ENCODE data around the gene MFF. TPM values are rescaled to one million over a fixed set of nuclear protein-coding genes. Genes with fewer than 3 reads are reported as not detected.
A peak's percentile ranks its signal among the peaks of the same experiment; 100 is the strongest.

The MFF gene
- total RNA-seq, 1 experiment from 2014 or later, result 103 TPM

DNA sequence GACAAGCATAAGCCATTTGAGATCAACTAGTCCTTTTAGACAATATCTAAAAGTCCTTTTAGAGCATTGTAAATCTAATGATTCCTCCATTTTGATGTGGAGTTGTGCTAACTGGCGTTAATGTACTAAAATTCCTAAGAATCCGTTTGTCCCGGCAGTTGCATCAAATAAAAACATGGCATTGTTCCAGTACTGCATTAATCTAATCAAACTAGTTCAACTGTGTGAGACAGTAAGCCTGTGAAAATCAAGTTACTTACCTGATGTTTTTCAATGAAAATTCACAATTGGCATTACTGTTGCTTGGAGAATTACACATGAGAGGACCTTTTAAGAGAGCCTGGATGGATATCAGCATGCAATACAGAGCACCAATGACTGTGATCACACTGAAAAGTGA, 40.8 kb downstream of the MFF start:
- Histone ChIP-seq H4K20me1 (ENCODE audit: low read length) (no peaks in the 10 kb centered on the region), H3K79me2 (ENCODE audit: low read length) (no peaks in the 10 kb centered on the region), H3F3A (ENCODE audit: low read length, unreplicated experiment) (no peaks in the 10 kb centered on the region), H3K4me2 (ENCODE audit: low read length) (no peak overlapping the region), H3K27me3 (ENCODE audit: low read length) (no peaks in the 10 kb centered on the region), H3K9me3 (ENCODE audit: low read length) (no peaks in the 10 kb centered on the region), H3K9ac (ENCODE audit: low read length) (no peak overlapping the region), H2AFZ (ENCODE audit: low read length) (no peak overlapping the region), H3K9me2 (replicated peaks; ENCODE audit: low read length) (no peaks in the 10 kb centered on the region), H3K36me3 (ENCODE audit: low read depth, low read length) (no peaks in the 10 kb centered on the region), H3K4me3 (ENCODE audit: low read length) (no peak overlapping the region), H3K27ac (ENCODE audit: low read length) (no peak overlapping the region), H3K4me1 (ENCODE audit: insufficient read depth, low read length) (peaks cover 18% of the 10 kb centered on the region)
- no TSS peak for BruUV-seq (replicated peaks)
- ATAC-seq (no peak), DNase-seq (no peak)
- intact Hi-C loops (cut with micrococcal nuclease), result no loop called here
- CTCF ChIA-PET, result no interaction called here
- POLR2A ChIA-PET (ENCODE audit: unreplicated experiment), result no interaction called here
- TF ChIP-seq, protein P1, sequence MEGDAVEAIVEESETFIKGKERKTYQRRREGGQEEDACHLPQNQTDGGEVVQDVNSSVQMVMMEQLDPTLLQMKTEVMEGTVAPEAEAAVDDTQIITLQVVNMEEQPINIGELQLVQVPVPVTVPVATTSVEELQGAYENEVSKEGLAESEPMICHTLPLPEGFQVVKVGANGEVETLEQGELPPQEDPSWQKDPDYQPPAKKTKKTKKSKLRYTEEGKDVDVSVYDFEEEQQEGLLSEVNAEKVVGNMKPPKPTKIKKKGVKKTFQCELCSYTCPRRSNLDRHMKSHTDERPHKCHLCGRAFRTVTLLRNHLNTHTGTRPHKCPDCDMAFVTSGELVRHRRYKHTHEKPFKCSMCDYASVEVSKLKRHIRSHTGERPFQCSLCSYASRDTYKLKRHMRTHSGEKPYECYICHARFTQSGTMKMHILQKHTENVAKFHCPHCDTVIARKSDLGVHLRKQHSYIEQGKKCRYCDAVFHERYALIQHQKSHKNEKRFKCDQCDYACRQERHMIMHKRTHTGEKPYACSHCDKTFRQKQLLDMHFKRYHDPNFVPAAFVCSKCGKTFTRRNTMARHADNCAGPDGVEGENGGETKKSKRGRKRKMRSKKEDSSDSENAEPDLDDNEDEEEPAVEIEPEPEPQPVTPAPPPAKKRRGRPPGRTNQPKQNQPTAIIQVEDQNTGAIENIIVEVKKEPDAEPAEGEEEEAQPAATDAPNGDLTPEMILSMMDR (conservative IDR thresholded peaks at IDR 0.05; ENCODE audit: low read depth, low read length), result no peak
- TF ChIP-seq EZH2 (IDR thresholded peaks at IDR 0.05; ENCODE audit: low read length, unreplicated experiment) (no peak), EZH2phosphoT487 (IDR thresholded peaks at IDR 0.05; ENCODE audit: borderline replicate concordance, low read length) (no peak)

DNA sequence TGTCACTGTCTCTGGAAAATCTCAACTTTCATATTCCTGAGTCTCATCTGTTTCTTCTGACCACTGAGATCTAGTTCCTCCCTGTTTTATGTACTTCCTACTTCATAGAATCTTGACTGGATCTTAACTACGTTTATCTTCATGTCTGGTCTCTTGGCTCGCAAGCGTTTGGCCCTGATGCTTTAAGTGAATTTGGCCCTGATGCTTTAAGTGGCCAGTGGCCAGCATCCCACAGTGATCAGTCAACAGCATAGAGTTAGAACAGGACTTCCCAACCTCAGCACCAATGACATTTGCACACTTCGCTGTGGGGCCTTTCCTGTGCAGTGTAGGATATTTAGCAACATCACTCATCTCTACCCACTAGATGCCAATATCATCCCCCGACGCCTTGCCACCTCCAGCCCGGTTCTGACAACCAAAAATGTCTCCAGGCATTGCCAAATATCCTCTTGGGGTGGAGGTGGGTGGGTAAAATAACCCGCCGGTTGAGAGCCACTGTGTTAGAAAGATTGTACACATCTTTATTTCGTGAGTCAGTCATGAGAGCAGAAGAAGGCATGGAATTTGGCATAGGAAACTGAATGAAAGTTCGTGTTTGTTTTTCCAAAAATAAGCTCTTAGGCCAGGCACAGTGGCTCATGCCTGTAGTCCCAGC, 41.8 kb downstream of the MFF start:
- ChIA-PET CTCF (no interaction called here), POLR2A (ENCODE audit: unreplicated experiment) (interaction anchor here (0.6 kb wide), 1 partner anchor 16 kb away, joined by 5 read pairs; no protein-coding TSS in a partner anchor)
- BruUV-seq (replicated peaks), result no TSS peak
- H3K4me2 ChIP-seq (ENCODE audit: low read length), result peak overlapping the region; percentile 50
- peak overlapping the region; percentile 62 for H3K27ac ChIP-seq (ENCODE audit: low read length)
- intact Hi-C loops (cut with micrococcal nuclease), result no loop called here
- H3K79me2 ChIP-seq (ENCODE audit: low read length), result no peaks in the 10 kb centered on the region
- peaks cover 26% of the 10 kb centered on the region for H3K4me1 ChIP-seq (ENCODE audit: insufficient read depth, low read length)
- H3K36me3 ChIP-seq (ENCODE audit: low read depth, low read length), result no peaks in the 10 kb centered on the region
- H3F3A ChIP-seq (ENCODE audit: low read length, unreplicated experiment), result no peaks in the 10 kb centered on the region
- H3K9ac ChIP-seq (ENCODE audit: low read length), result no peak overlapping the region
- H3K9me3 ChIP-seq (ENCODE audit: low read length), result no peaks in the 10 kb centered on the region
- 0 out of 2 replicates have a peak overlapping the region, but pooled peaks have one; percentile 27 for H2AFZ ChIP-seq (ENCODE audit: low read length)
- ATAC-seq (peak; percentile 87), DNase-seq (peak; percentile 81)
- no peaks in the 10 kb centered on the region for H3K9me2 ChIP-seq (replicated peaks; ENCODE audit: low read length)
- H3K27me3 ChIP-seq (ENCODE audit: low read length), result no peaks in the 10 kb centered on the region
- TF ChIP-seq EZH2 (IDR thresholded peaks at IDR 0.05; ENCODE audit: low read length, unreplicated experiment), result no peak
- no peak for TF ChIP-seq EZH2phosphoT487 (IDR thresholded peaks at IDR 0.05; ENCODE audit: borderline replicate concordance, low read length)
- TF ChIP-seq, protein P1 (conservative IDR thresholded peaks at IDR 0.05; ENCODE audit: low read depth, low read length), result no peak
- H3K4me3 ChIP-seq (ENCODE audit: low read length), result no peak overlapping the region
- no peaks in the 10 kb centered on the region for H4K20me1 ChIP-seq (ENCODE audit: low read length)

DNA sequence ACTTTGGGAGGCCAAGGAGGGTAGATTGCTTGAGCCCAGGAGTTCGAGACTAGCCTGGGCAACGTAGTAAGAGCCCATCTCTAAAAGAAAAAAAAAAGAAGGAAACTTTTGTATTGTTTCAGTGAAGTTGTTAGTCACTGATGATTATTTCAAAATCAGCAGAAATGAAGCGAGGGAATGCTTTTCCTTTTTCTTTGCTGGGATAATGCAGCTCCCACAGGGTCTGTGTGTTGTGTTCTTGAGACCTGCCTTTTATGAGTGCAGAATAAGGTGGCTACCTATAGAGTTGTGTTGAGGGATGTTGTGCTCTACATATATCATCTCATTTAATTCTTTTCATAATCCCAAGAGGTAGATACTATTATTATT, 42.4 kb downstream of the MFF start:
- Histone ChIP-seq H3K79me2 (ENCODE audit: low read length) (no peaks in the 10 kb centered on the region), H3F3A (ENCODE audit: low read length, unreplicated experiment) (no peaks in the 10 kb centered on the region), H3K4me3 (ENCODE audit: low read length) (no peak overlapping the region), H3K27me3 (ENCODE audit: low read length) (no peaks in the 10 kb centered on the region), H4K20me1 (ENCODE audit: low read length) (no peaks in the 10 kb centered on the region), H3K9me3 (ENCODE audit: low read length) (no peaks in the 10 kb centered on the region), H3K27ac (ENCODE audit: low read length) (peak overlapping the region; percentile 62), H3K9ac (ENCODE audit: low read length) (no peak overlapping the region), H3K4me1 (ENCODE audit: insufficient read depth, low read length) (peaks cover 26% of the 10 kb centered on the region), H3K4me2 (ENCODE audit: low read length) (peak overlapping the region; percentile 50), H3K36me3 (ENCODE audit: low read depth, low read length) (no peaks in the 10 kb centered on the region), H2AFZ (ENCODE audit: low read length) (0 out of 2 replicates have a peak overlapping the region, but pooled peaks have one; percentile 27), H3K9me2 (replicated peaks; ENCODE audit: low read length) (no peaks in the 10 kb centered on the region)
- DNase-seq (no peak), ATAC-seq (no peak)
- ChIA-PET POLR2A (ENCODE audit: unreplicated experiment) (interaction anchor here (0.6 kb wide), 1 partner anchor 16 kb away, joined by 5 read pairs; no protein-coding TSS in a partner anchor), CTCF (no interaction called here)
- intact Hi-C loops (cut with micrococcal nuclease), result no loop called here
- no TSS peak for BruUV-seq (replicated peaks)
- TF ChIP-seq, protein P1 (conservative IDR thresholded peaks at IDR 0.05; ENCODE audit: low read depth, low read length), result no peak
- TF ChIP-seq EZH2 (IDR thresholded peaks at IDR 0.05; ENCODE audit: low read length, unreplicated experiment), result no peak
- no peak for TF ChIP-seq EZH2phosphoT487 (IDR thresholded peaks at IDR 0.05; ENCODE audit: borderline replicate concordance, low read length)

Data from PC-3 (cell line).